Sigmoid colon (tissue), 7 donors: Measurements from ENCODE around the gene PPP1R3G. TPM values are rescaled to one million over a fixed set of nuclear protein-coding genes. Genes with fewer than 3 reads are reported as not detected.

Experiments
- DNase-seq: peaks from one replicate; pipeline ENCODE4 v3.0.0-alpha.2; 2019
- H3K27ac ChIP-seq, 4 donors: fragments of 200-600 bp; sonication (generic); one replicate each; pipeline ENCODE4 v1.5.1; 2016 to 2019; ENCODE audit warnings: mild to moderate bottlenecking in 1 of 4
- H3K27me3 ChIP-seq, 3 donors: fragments of 200-600 bp; sonication (generic); one replicate each; pipeline ENCODE4 v1.5.1; 2019; ENCODE audit warnings: mild to moderate bottlenecking in 1 of 3
- H3K36me3 ChIP-seq, 4 donors: fragments of 200-600 bp; sonication (generic); one replicate each; pipeline ENCODE4 v1.5.1; 2016 to 2019
- H3K4me1 ChIP-seq, 4 donors: fragments of 200-600 bp; sonication (generic); one replicate each; pipeline ENCODE4 v1.5.1; 2017 to 2019
- H3K4me3 ChIP-seq, 4 donors: fragments of 200-600 bp; sonication (generic); one replicate each; pipeline ENCODE4 v1.5.1; 2017 to 2019; ENCODE audit warnings: mild to moderate bottlenecking in 2 of 4, moderate library complexity in 1 of 4
- H3K9me3 ChIP-seq, 4 donors: fragments of 200-600 bp in 3 of 4; sonication (generic) in 3 of 4; one replicate each; pipeline versions ENCODE4 v1.5.1 to v1.6.1; 2013 to 2019
- EP300 ChIP-seq, 4 donors: sonication (generic); formaldehyde crosslinking; IDR thresholded peaks; one replicate each; pipeline ENCODE4 v1.6.1; 2017; ENCODE audit warnings: antibody characterized with exemption in 4 of 4
- POLR2A ChIP-seq, 2 donors: fragments of 450-650 bp; IDR thresholded peaks; one replicate each; pipeline ENCODE4 v1.6.1; 2016; ENCODE audit warnings: antibody characterized with exemption in 2 of 2, mild to moderate bottlenecking in 2 of 2, moderate library complexity in 2 of 2
- POLR2AphosphoS5 ChIP-seq, 4 donors: sonication (generic); formaldehyde crosslinking; IDR thresholded peaks; one replicate each; pipeline ENCODE4 v1.6.1; 2017; ENCODE audit warnings: antibody characterized with exemption in 4 of 4
- WGBS, 2 donors: extraction: QIAGEN DNeasy Blood & Tissue Kit; methylation state at CpG; one replicate each; pipeline ENCODE4 v1.1.7; 2013; 5-methylcytosine and 5-hydroxymethylcytosine counted together
- intact Hi-C: fragments of 100-400 bp; cut with DNase I; formaldehyde crosslinking; loops from one replicate; pipeline ENCODE4 v1.15.1; 2023
- polyA plus RNA-seq, 3 donors: library from polyadenylated mRNA; stranded (reverse); fragments of 200-250 nt; gene quantifications; one replicate each; pipeline ENCODE4 v1.2.3, GENCODE V29; 2013
- total RNA-seq, 4 donors: library from RNA; depleted of rRNA; stranded (reverse); fragments of >200 nt; gene quantifications; one replicate each; pipeline ENCODE4 v1.1.0, GENCODE V29; 2016
- TF ChIP-seq, protein P1 (sequence below), 4 experiments: fragments of 450-650 bp in 3 of 4; fragments of 200-600 bp in 1 of 4; IDR thresholded peaks; one replicate each; pipeline ENCODE4 v1.5.1; 2016 to 2019; ENCODE audit warnings: antibody characterized with exemption in 4 of 4, mild to moderate bottlenecking in 3 of 4, moderate library complexity in 2 of 4
- donor health status: healthy with polysubstance abuse.
- donor health status: Bipolar disorder and iron deficiency.
- donor health status: healthy.

Gene PPP1R3G
- total and polyA plus RNA-seq, 7 donors, result under 0.01 to 3.0 (median 1.8) TPM

DNA sequence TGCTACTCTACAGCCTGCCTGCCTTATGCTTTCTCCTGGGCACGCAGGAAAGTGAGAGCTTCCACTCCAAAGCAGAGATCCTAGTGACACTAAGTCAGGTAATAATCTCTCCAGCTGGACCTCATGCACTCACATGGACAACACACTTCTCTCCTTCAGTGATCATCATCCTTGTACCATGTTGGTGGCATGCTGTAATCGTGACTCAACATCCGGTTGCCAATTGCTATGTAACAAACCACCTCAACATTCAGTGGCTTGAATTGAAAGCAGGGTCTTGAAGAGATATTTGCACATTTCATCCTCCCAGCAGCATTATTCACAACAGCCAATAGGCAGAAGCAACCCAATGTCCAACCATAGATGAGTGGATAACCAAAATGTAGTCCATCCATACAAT lies 40.3 kb upstream of the PPP1R3G start:
- Histone ChIP-seq H3K27me3 (no peaks in the 10 kb centered on the region), H3K36me3 (peaks cover 0 to 4% (median 0%) of the 10 kb centered on the region in 4 donors), H3K4me1 (peaks cover 0 to 10% (median 1%) of the 10 kb centered on the region in 4 donors), H3K4me3 (no peak overlapping the region), H3K27ac (no peak overlapping the region), H3K9me3 (no peaks in the 10 kb centered on the region)
- no peak for TF ChIP-seq EP300 (IDR thresholded peaks at IDR 0.05)
- TF ChIP-seq POLR2A (IDR thresholded peaks at IDR 0.05), result no peak
- TF ChIP-seq, protein P1, sequence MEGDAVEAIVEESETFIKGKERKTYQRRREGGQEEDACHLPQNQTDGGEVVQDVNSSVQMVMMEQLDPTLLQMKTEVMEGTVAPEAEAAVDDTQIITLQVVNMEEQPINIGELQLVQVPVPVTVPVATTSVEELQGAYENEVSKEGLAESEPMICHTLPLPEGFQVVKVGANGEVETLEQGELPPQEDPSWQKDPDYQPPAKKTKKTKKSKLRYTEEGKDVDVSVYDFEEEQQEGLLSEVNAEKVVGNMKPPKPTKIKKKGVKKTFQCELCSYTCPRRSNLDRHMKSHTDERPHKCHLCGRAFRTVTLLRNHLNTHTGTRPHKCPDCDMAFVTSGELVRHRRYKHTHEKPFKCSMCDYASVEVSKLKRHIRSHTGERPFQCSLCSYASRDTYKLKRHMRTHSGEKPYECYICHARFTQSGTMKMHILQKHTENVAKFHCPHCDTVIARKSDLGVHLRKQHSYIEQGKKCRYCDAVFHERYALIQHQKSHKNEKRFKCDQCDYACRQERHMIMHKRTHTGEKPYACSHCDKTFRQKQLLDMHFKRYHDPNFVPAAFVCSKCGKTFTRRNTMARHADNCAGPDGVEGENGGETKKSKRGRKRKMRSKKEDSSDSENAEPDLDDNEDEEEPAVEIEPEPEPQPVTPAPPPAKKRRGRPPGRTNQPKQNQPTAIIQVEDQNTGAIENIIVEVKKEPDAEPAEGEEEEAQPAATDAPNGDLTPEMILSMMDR (IDR thresholded peaks at IDR 0.05), result no peak
- TF ChIP-seq POLR2AphosphoS5 (IDR thresholded peaks at IDR 0.05), result no peak
- DNase-seq, result no peak
- intact Hi-C loops, result no loop called here
- WGBS, 2 donors, result 76 to 80% methylated on average over 3 of the region's 3 CpGs

DNA sequence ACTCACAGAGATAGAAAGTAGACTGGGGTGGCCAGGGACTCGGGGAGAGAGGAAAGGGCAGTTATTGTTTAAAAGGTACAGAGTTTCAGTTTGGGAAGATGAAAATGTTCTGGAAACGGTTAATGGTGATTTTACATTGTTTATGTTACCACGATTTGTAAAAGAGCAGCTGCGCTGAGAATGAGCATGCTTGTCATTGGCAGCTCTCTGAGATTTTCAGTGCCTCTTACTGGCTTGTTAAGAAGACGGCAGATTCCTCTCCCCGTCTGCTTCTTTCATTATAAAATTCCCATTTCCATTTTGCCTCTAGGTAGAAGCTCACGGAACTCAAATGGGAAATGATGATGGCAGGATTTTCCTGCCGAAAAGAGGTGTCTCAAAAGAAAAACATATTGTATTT lies 39.7 kb upstream of the PPP1R3G start:
- Histone ChIP-seq H3K4me3 (peak overlapping the region in 3 of 4 donors; percentile 5 to 24 (median 11)), H3K4me1 (peaks cover 0 to 10% (median 1%) of the 10 kb centered on the region in 4 donors), H3K9me3 (no peaks in the 10 kb centered on the region), H3K27ac (no peak overlapping the region), H3K27me3 (no peaks in the 10 kb centered on the region), H3K36me3 (peaks cover 0 to 4% (median 0%) of the 10 kb centered on the region in 4 donors)
- DNase-seq, result no peak
- intact Hi-C loops, result no loop called here
- WGBS, 2 donors, result 77 to 88% methylated on average over 8 of the region's 8 CpGs
- TF ChIP-seq POLR2AphosphoS5 (IDR thresholded peaks at IDR 0.05) (no peak), EP300 (IDR thresholded peaks at IDR 0.05) (no peak), POLR2A (IDR thresholded peaks at IDR 0.05) (no peak)
- TF ChIP-seq, protein P1 (IDR thresholded peaks at IDR 0.05), result no peak

DNA sequence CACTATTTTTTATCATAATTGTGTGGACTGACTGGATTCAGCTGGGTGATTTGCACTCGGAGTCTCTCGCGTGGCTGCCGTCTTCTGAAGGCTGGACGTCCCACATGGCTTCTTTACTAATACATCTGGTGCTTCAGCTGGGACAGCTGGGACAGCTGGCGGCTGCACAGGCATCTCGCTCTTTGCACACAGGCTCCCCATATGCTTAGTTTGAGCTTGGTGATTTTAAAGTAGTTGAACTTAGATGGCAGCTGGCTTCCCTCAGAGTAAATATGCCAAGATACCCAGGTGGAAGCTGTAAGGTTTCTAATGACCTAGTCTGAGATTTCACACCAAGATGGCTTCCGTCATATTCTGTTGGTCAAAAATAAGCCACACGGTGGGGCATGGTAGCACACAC lies 38.7 kb upstream of the PPP1R3G start:
- TF ChIP-seq, protein P1 (IDR thresholded peaks at IDR 0.05), result no peak
- TF ChIP-seq POLR2A (IDR thresholded peaks at IDR 0.05) (no peak), POLR2AphosphoS5 (IDR thresholded peaks at IDR 0.05) (peak in 1 of 4 donors; percentile 44)
- Histone ChIP-seq H3K4me3 (no peak overlapping the region), H3K27me3 (no peaks in the 10 kb centered on the region), H3K27ac (no peak overlapping the region), H3K4me1 (peaks cover 0 to 10% (median 1%) of the 10 kb centered on the region in 4 donors), H3K9me3 (peaks cover 0 to 3% (median 1%) of the 10 kb centered on the region in 4 donors), H3K36me3 (peaks cover 0 to 4% (median 0%) of the 10 kb centered on the region in 4 donors)
- DNase-seq, result no peak
- intact Hi-C loops, result no loop called here
- WGBS, 2 donors, result 85 to 89% methylated on average over 9 of the region's 9 CpGs

DNA sequence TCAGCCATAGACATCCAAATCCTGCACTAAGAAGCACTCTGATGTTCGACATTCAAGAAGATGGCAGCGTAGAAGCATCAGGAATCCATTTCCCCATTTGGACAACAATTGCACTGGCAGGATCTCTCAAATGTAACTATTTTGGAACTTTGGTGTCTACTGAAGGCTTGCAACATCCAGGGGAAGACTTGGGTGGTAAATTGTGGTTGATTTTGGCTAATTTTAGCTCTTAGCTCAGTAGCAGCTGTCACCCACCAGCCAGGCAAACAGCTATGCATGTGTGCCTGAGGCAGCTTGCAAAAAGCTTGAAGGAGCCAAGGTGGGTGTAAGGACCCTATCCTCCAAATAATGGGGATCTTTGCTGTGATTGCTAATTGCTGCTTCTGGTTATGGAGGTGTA lies 35.1 kb upstream of the PPP1R3G start:
- WGBS, 2 donors, result 79 to 94% methylated on average over 2 of the region's 2 CpGs
- H3K27ac ChIP-seq, result no peak overlapping the region
- H3K27me3 ChIP-seq, result no peaks in the 10 kb centered on the region
- peaks cover 0 to 6% (median 3%) of the 10 kb centered on the region in 4 donors for H3K9me3 ChIP-seq
- DNase-seq, result no peak
- H3K4me1 ChIP-seq, result peaks cover 0 to 10% (median 1%) of the 10 kb centered on the region in 4 donors
- H3K4me3 ChIP-seq, result no peak overlapping the region
- no peaks in the 10 kb centered on the region for H3K36me3 ChIP-seq
- intact Hi-C loops, result no loop called here
- TF ChIP-seq POLR2A (IDR thresholded peaks at IDR 0.05), result no peak
- TF ChIP-seq, protein P1 (IDR thresholded peaks at IDR 0.05), result no peak

DNA sequence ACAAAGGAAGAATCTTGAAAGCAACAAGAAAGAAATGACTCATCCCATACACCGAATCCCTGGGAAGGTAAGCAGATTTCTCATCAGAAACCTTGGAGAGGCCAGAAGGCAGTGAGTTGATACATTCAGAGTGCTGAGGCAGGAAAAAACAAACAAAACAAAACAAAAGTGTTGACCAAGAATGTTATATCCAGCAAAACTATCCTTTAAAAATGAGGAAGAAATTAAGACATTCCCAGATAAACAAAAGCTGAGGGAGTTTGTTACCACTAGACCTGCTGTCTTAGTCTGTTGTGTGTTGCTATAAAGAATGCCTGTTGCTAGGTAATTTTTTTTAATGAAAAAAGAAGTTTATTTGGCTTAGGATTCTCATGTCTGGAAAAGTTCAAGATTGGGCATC lies 33.7 kb upstream of the PPP1R3G start:
- TF ChIP-seq EP300 (IDR thresholded peaks at IDR 0.05) (no peak), POLR2AphosphoS5 (IDR thresholded peaks at IDR 0.05) (no peak)
- TF ChIP-seq, protein P1 (IDR thresholded peaks at IDR 0.05), result no peak
- 90 to 97% methylated on average over 1 of the region's 1 CpG for WGBS, 2 donors
- H3K9me3 ChIP-seq, result peaks cover 0 to 6% (median 3%) of the 10 kb centered on the region in 4 donors
- H3K36me3 ChIP-seq, result no peaks in the 10 kb centered on the region
- intact Hi-C loops, result no loop called here
- H3K4me3 ChIP-seq, result no peak overlapping the region
- no peak for DNase-seq
- no peak overlapping the region for H3K27ac ChIP-seq
- no peaks in the 10 kb centered on the region for H3K27me3 ChIP-seq
- no peaks in the 10 kb centered on the region for H3K4me1 ChIP-seq
